ENCODE measurements around the gene SEPSECS.
"Not testable (repeated sequence)": the region's sequence is repeated elsewhere in the genome, so short reads cannot be mapped to it uniquely, and the experiment has no call there.

Gene SEPSECS

DNA sequence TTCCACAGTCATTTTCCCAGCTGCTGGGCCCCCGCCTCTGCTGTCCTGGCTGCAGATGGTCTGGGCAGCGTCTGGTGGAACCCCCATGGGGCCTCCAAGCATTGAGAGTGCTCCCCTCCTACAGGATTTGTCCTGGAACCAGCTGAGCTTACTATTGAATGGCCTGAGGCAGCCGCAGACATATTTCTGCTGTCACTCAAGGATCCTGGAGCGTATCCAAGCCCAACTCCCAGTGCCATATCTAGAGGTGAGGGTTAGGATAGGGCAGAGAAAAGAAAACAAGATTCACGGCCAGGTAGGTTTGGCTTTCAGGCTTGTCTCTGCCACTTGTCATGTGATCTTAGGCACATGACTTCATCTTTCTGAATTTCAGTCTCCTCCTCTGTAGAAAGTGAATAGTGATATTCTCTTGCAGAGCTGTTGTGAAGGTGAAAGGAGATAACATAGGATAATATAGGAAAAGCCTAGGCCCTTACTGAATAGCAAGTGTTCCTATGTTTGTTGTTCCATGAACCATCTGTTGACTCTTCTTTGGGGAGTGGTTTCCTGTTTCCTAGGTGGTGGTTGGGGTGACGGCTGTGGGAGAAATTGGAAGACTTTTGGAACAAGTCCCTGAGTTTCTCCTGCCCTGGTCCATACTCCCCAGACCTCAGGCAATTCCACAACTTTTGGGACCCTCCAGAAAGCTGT is 52.3 kb downstream of the SEPSECS start:
- no peak for DNase-seq

GRCh38 chr4:25106363-25107151 is 53.7 kb downstream of the SEPSECS start:
- DNase-seq, result no peak

- DNase-seq, result no peak
Observed at GRCh38 chr4:25104591-25104990, 55.7 kb downstream of the SEPSECS start.

DNA sequence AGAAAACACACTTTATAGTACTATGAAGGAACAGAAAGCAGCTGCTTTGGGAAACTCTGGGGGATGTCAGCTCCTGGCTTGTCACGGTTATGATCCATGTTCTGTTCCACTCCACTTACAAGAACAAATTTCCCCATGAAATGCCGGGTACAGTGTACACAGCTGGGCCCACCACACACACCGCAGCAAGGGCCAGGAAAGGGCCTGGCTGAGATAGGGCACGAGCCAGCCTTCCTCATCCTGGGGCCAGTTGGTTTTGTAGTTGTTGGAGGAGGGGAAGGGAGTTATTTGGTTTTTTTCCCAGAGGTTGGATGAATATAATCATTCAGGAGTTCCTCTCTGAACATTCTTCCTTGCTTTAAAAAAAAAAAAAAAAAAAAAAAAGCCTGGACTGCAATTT is 56.8 kb downstream of the SEPSECS start:
- DNase-seq, result no peak

DNA sequence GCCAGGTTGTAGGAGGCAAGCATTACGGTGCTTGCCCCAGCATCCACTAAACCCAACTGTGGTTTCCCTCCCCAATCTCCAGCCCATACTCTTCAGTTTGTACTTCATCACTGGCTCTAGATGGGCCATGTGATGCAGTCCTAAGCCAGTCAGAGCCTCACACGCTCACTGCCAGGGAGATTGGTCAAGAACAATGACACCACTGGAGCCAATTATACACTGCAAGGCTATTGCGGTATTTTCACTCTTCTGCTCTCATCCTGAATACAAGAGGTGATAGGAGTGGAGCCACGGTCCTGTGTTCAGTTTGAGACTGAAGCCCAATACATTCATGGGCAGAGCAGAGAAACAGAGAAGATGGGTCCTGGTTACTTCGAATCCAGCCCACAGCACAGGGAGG is 58.4 kb downstream of the SEPSECS start:
- DNase-seq, result no peak

GRCh38 chr4:25100710-25101109 is 59.5 kb downstream of the SEPSECS start:
- DNase-seq, result no peak

DNA sequence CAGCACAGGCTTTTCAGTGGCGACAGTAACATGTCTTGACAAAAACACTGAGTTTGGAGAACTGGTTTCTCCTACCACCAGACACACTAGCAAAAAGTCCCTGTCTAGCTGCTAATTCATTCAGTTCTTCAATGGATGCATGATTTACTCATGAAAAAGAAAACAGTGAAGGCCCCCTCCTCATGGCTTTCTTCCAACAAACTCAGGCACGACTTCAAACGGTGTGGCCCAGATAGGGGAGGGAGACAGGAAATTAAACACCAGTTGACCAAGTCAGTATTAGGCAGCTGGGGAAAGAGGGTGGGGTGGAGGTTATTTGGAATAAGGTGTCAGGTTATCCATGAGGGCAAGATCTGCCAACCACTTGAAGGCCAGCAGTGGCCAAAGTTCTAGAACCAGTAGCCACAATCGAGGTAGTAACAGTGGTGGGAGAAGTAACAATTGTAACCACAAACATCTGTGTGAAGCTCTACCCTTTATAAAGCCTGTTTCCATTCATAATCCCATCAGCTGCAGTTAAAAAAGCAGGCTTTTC is 60.2 kb downstream of the SEPSECS start:
- no peak for DNase-seq

DNA sequence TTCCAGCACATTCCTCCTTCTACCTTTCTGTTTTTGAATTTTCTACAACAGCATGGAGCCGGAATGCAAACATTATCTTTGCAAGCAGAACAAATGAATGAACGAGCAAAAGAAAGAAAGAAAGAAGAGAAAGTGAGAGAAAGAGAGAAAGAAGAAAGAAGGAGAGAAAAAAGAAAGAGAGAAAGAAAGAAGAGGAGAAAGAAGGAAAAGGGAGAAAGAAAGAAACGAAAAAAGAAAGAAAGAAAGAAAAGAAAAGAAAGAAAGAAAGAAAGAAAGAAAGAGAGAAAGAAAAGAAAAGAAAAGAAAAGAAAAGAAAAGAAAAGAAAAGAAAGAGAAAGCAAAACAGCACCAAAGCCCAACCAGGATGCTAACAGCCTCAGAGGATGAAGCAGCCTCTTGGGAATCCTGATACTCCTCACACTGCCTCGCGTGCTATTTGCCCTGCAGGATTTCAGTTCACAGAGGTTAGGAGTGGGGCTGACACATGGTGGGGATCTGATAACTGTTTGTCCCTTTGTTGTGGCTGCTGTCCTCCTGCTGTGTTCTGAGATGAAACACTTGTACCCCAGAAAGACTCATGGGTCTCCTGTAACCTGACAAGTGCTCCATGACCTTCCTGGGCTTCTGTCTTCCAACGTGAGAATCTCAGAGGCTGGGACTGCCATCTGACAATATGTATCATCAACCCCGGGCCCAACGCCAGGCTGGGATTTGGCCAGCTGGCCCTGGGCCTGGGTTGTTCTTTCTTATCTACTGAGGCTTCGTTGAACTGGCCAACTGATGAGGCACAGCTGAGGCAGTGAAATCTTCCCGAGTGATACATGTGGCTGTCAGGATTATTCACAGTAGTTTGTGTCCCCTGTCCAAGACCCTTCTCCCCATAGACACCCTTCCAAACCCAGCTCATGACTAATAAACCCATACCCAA is 61.0 kb downstream of the SEPSECS start:
- no peak for DNase-seq

DNA sequence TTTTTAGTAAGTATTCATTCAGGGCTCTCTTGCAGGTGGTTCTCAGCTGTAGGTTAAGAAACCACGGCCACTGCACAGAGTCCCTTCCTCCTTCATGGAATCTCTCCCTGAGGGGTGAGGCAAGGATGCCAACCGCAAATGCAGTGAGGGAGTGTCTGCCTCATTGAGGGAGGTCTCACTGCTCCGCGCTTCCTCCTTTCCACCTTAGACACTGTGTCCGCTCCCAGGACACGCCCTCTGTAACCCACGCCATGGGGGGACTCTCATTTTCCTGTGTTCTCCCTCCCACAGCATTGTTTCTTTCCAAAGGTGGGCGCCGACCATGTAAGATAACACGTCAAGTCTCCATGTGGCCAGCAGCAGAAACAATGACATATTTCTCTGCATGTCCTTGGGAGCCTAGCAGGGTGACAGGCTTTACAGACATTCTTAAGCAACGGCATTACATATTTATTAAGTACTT is 63.2 kb downstream of the SEPSECS start:
- no peak for DNase-seq

GRCh38 chr4:25096251-25096980 is 63.8 kb downstream of the SEPSECS start:
- DNase-seq, result no peak

GRCh38 chr4:25095837-25096236 is 64.4 kb downstream of the SEPSECS start:
- no peak for DNase-seq

- no peak for DNase-seq
Observed at GRCh38 chr4:25092139-25092538, 68.1 kb downstream of the SEPSECS start.

DNA sequence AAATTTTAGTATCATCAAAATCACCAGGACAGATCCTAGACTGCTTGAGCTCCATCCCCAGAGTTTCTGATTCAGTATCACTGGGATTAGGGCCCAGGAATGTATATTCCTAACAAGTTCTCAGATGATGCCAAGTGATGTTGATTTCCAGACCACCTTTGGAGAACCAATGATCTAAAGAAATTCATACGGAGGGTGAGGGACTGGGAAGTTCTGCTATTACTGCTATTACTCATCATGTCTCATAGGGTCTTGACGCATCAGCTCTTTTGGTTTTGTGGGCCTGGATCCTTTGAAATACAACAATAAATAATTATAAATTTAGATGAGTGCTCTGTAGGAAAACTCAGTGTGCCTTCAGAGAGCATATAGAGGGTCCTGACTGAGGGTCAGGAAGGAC is 69.7 kb downstream of the SEPSECS start:
- no peak for DNase-seq

- no peak for DNase-seq
Observed at GRCh38 chr4:25089051-25089763, 71.0 kb downstream of the SEPSECS start.

DNA sequence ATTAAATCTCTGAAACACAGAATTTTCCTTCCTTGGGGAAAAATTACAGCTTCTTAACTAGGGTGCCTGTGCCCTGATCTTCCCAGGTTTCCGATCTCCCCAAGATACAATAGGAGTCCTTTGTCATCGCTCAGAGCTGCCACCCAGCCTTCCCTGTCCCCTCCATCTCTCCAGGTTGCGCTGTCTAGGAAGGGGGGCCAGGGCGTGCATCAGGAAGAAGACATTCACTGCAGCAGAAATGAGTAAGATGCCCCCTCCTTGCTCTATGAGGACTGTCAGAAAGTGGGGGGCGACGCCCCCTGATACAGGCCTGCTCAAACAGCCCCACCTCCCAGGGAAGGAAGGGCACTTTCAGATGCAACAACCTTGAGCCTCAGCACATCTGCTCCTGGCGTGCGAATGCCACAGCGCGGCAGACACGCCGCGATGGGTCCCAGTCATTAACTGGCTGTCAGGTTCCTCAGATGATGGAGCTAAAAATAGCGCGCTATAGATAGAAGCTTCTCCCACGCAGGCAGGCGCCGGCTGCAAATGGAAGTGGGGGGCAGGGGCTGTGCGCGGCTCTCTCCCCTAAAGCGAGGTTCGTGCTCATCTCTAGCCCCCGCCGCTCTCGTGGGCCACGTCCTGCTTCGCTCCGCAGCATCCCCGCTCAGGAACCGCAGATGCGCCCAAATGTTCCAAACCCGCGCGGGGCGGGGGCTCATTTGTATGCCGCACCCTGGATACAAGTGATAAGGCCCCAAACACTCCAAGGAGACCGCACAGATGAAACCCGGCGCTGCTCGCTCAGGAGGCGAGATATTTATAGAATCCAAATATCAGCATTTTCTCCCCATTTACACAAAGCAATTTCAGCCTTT is 71.9 kb downstream of the SEPSECS start:
- DNase-seq, result no peak

DNA sequence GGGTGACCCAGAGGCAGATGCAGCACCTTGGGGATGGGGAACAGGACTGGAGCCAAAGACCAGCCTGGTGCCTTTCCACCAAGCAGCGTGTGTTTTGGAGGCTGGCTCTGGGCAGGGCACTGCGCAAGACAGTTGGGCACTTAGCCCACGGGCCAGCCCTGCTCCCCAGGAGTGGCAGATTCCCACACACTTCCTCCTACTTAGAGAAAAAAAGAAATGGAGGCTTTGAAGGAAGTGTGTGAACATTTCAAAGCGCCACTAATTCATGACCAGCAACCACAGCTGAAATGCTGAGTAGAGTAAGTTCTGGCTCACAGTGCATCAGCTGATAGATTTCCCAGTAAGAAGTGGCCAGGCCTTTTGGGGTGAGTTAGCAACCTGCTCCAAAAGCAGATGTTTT is 74.6 kb downstream of the SEPSECS start:
- no peak for DNase-seq

GRCh38 chr4:25083441-25083840 is 76.8 kb downstream of the SEPSECS start:
- DNase-seq, result not testable (repeated sequence)

DNA sequence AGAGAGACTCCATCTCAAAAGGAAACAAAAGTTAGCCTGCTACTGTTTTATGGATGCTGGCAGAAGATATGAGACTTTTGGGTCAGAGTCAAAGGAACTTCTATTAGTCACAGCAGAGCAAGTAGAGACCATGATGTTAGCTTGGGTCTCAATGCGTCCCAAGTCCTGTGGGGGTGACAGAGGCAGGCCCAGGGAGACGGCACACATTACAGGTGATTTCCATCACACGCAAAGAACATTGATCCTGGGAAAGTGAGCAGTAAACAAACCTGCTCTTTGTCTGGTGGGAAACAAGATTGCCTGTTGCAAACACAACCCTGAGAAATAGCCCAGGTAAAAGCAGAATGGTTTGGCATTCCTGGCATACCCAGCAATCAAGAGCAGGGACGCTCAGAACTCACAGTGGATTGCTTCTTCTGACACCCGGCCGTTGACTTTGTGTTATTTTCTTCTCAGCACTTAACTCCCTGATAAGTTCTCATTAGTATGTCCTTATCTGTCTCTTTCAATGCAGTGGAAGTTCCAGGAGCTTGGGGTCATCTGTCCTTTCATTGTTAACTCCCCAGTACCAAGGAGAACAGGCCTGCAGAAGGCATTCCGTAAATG is 78.3 kb downstream of the SEPSECS start:
- no peak for DNase-seq

- DNase-seq, result no peak
Observed at GRCh38 chr4:25080571-25080970, 79.7 kb downstream of the SEPSECS start.

DNA sequence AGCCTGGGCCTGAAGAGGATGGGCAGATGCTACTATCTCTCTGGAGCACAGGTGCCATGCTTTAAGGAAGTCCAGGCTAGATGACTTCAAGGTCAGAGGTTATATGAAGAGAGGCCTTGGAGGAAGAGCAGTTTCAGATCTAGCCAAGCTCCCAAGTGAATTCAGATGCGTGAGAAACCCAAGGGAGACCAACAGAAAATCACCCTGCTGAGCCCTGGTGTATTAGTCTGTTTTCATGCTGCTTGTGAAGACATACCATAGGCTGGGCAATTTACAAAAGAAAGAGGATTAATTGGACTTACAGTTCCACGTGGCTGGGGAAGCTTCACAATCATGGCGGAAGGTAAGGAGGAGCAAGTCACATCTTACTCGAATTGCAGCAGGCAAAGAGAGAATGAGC is 81.7 kb downstream of the SEPSECS start:
- no peak for DNase-seq

All from midbrain (tissue), 1 donor.